ENCODE measurements around the gene PITRM1.

Gene PITRM1

GRCh38 chr10:3152566-3152935, 20.0 kb downstream of the PITRM1 start:
- FAIRE-seq, result no peak
- TF ChIP-seq POLR2A (IDR thresholded peaks at IDR 0.05; ENCODE audit: low read depth, low read length) (no peak), POLR2AphosphoS5 (IDR thresholded peaks at IDR 0.05; ENCODE audit: low read depth, low read length) (no peak), TAF1 (IDR thresholded peaks at IDR 0.05; ENCODE audit: borderline replicate concordance, low read depth, low read length) (no peak)

DNA sequence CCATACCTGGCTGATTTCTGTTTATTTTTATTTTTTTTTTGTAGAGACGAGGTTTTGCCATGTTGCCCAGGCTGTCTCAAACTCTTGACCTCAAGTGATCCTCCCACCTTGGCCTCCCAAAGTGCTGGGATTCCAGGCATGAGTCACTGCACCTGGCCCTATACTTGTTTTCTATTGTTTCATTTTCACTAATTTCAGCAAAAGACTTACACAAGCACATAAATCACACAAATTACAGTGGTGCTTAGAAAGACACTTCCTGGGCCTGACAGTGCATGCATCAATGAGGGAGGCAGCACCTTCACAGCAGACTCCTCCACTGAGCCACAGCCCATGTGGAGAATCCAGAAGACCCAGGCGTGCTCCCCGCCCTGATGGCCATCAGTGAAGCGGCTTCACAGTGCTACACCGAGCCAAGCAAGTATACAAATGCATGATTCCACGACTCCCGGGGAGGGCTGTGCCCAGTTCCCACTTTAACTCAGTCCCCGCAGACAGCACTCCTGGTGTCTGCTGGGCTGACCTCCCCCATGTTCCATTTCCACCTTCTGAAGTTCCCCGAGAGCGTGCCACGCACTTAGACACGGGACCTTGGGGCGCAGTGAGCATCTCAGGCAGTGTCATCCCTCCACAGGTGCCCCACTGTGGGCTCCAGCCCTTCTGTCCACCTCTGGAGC, 20.6 kb downstream of the PITRM1 start:
- no peak for FAIRE-seq
- no peak for TF ChIP-seq TAF1 (IDR thresholded peaks at IDR 0.05; ENCODE audit: borderline replicate concordance, low read depth, low read length)
- no peak for TF ChIP-seq POLR2A (IDR thresholded peaks at IDR 0.05; ENCODE audit: low read depth, low read length)
- no peak for TF ChIP-seq POLR2AphosphoS5 (IDR thresholded peaks at IDR 0.05; ENCODE audit: low read depth, low read length)

More at GRCh38 chr10:3152566-3152935, 20.0 kb downstream of the PITRM1 start:
- DNase-seq (ENCODE audit: insufficient read length), result no peak

GRCh38 chr10:3150961-3151360, 21.6 kb downstream of the PITRM1 start:
- no peak for DNase-seq (ENCODE audit: insufficient read length)
- no peak for FAIRE-seq
- no peak for TF ChIP-seq POLR2AphosphoS5 (IDR thresholded peaks at IDR 0.05; ENCODE audit: low read depth, low read length)
- TF ChIP-seq POLR2A (IDR thresholded peaks at IDR 0.05; ENCODE audit: low read depth, low read length), result no peak
- no peak for TF ChIP-seq TAF1 (IDR thresholded peaks at IDR 0.05; ENCODE audit: borderline replicate concordance, low read depth, low read length)

More for the DNA sequence above, 20.6 kb downstream of the PITRM1 start:
- DNase-seq (ENCODE audit: insufficient read length), result no peak

DNA sequence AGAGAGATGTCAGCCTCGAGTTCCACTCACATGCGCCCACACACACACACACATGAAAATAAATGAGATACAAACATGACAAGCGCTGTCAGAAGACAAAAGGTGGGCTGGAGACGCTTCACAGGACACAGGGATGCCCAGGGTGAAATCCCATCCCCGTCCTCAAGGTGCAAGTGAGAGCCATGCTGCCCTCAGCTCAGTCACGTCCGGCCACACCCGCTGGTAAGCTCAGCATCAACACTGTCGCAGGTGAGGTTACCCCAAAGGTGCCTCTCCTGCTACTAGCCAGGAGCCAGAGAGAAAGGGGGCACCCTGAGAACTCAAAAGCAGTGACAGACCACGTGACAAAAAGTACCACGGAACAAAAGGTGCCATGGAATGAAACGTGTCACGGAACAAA, 22.2 kb downstream of the PITRM1 start:
- no peak for FAIRE-seq
- DNase-seq (ENCODE audit: insufficient read length), result no peak
- no peak for TF ChIP-seq POLR2A (IDR thresholded peaks at IDR 0.05; ENCODE audit: low read depth, low read length)
- no peak for TF ChIP-seq TAF1 (IDR thresholded peaks at IDR 0.05; ENCODE audit: borderline replicate concordance, low read depth, low read length)
- TF ChIP-seq POLR2AphosphoS5 (IDR thresholded peaks at IDR 0.05; ENCODE audit: low read depth, low read length), result no peak

DNA sequence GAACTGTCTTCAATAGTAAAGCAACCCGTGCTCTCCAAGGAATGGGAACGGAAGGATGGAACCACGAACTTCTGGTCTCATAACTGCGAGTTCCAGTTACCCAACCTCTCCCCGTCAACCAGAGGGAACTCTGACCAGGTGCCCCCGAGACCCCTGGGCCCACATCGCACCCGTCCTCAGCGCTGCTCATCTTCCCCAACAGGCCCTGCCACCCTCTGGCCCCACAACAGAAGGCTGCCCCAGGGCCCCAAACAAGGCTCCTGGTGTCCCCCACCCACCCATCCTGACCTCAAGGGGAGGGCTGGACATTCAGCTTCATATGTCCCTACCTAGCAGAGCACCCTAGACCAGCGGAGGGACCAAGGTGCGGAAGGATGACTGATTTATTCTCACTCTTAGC, 22.7 kb downstream of the PITRM1 start:
- TF ChIP-seq POLR2AphosphoS5 (IDR thresholded peaks at IDR 0.05; ENCODE audit: low read depth, low read length) (no peak), POLR2A (IDR thresholded peaks at IDR 0.05; ENCODE audit: low read depth, low read length) (no peak), TAF1 (IDR thresholded peaks at IDR 0.05; ENCODE audit: borderline replicate concordance, low read depth, low read length) (no peak)
- DNase-seq (ENCODE audit: insufficient read length) (no peak), FAIRE-seq (no peak)

GRCh38 chr10:3148994-3149393, 23.6 kb downstream of the PITRM1 start:
- no peak for TF ChIP-seq POLR2AphosphoS5 (IDR thresholded peaks at IDR 0.05; ENCODE audit: low read depth, low read length)
- TF ChIP-seq POLR2A (IDR thresholded peaks at IDR 0.05; ENCODE audit: low read depth, low read length), result no peak
- no peak for TF ChIP-seq TAF1 (IDR thresholded peaks at IDR 0.05; ENCODE audit: borderline replicate concordance, low read depth, low read length)
- FAIRE-seq, result no peak
- DNase-seq (ENCODE audit: insufficient read length), result no peak

DNA sequence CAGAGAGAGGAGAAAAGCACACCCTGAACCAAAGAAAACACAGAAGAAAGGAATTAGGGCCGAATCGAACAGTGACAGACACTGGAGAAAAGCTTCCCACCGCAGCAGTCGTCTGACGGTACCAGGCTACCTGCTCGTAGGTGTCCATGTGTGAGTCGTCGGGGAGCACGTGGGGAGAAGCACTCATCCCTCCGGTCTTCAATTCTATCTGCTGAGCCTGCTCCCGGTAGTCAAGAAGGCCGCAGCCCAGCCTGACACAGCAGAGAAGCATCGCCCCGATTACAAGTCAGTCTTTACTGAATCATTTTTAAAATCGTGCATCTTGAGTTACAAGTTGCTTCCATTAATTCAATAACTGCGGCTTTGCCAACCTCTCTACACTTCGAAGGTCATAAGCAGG, 24.5 kb downstream of the PITRM1 start:
- TF ChIP-seq TAF1 (IDR thresholded peaks at IDR 0.05; ENCODE audit: borderline replicate concordance, low read depth, low read length), result no peak
- no peak for TF ChIP-seq POLR2A (IDR thresholded peaks at IDR 0.05; ENCODE audit: low read depth, low read length)
- no peak for TF ChIP-seq POLR2AphosphoS5 (IDR thresholded peaks at IDR 0.05; ENCODE audit: low read depth, low read length)
- DNase-seq (ENCODE audit: insufficient read length), result no peak
- FAIRE-seq, result no peak

DNA sequence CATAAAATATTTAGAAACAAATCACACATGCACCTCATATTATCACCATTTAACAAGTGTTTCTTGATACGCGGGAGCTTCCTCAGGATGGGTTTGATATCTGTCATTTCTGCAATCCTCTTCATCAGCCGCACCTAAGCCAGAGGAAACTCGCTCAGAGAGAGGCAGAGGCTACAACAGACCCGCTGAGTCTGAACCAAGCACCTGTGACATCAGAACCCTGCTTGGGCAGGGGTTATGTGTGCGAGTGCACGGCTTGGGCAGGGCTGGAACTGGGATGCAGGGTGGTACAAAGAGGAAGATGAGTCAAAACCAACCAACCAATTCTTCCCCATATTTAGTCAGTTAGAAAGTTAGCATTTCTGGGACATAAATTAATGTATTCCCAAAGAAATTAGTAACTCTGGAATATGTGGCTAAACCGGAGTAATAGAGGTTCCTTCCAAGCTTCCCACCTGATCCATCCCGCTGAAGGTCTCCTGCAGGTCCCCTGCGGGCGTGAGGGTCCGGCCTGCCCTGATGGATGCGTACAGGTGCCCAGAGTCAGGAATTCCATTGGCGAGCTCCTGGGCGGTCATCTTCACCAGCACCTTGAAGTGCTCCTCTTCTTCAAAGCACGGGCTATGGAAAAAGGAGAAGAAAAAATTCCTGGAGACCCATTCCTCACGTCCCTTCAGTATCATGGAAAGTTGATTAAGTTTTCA, 25.3 kb downstream of the PITRM1 start:
- no peak for FAIRE-seq
- no peak for DNase-seq (ENCODE audit: insufficient read length)
- TF ChIP-seq POLR2AphosphoS5 (IDR thresholded peaks at IDR 0.05; ENCODE audit: low read depth, low read length) (no peak), TAF1 (IDR thresholded peaks at IDR 0.05; ENCODE audit: borderline replicate concordance, low read depth, low read length) (no peak), POLR2A (IDR thresholded peaks at IDR 0.05; ENCODE audit: low read depth, low read length) (no peak)

DNA sequence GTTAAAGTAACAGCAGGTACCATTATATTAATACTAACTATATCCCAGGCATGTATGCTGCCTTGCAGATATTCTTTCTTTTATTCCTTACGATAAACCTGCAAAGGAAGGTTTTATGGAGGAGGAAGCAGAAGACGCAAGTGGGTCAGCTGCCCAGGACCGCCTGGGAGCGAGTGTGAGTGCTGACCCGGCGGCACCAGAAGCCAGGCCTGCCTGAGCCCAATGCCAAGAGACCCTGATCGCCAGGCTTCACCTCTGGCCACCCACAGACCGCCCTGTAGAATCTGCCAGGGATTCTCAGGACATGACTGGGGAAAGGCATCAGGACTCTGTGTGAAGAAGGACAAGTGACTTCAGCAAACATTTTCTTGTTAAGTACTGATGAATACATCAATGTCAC, 26.3 kb downstream of the PITRM1 start:
- TF ChIP-seq POLR2A (IDR thresholded peaks at IDR 0.05; ENCODE audit: low read depth, low read length) (no peak), TAF1 (IDR thresholded peaks at IDR 0.05; ENCODE audit: borderline replicate concordance, low read depth, low read length) (no peak)
- FAIRE-seq, result no peak
- DNase-seq (ENCODE audit: insufficient read length), result no peak

DNA sequence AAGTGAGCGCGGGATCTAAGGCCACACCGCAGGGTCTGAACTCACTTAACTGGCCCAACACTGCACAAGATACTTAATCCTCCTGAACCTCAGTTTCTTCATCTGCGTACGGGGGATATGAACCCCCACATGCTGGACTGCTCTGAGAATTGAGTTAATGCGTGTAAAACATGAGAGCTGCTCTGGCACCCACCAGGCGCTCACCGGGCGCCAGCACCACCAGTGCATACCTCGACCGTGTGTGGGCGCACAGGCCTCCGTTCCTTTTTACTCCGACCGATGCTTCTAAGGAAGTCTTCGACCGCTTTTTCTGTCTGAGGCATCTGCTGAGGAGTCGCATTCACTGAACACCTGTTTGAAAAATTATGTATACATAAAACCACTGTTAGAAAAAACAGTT, 27.2 kb downstream of the PITRM1 start:
- FAIRE-seq (no peak), DNase-seq (ENCODE audit: insufficient read length) (no peak)
- TF ChIP-seq POLR2A (IDR thresholded peaks at IDR 0.05; ENCODE audit: low read depth, low read length), result no peak
- TF ChIP-seq TAF1 (IDR thresholded peaks at IDR 0.05; ENCODE audit: borderline replicate concordance, low read depth, low read length), result no peak
- no peak for TF ChIP-seq POLR2AphosphoS5 (IDR thresholded peaks at IDR 0.05; ENCODE audit: low read depth, low read length)

DNA sequence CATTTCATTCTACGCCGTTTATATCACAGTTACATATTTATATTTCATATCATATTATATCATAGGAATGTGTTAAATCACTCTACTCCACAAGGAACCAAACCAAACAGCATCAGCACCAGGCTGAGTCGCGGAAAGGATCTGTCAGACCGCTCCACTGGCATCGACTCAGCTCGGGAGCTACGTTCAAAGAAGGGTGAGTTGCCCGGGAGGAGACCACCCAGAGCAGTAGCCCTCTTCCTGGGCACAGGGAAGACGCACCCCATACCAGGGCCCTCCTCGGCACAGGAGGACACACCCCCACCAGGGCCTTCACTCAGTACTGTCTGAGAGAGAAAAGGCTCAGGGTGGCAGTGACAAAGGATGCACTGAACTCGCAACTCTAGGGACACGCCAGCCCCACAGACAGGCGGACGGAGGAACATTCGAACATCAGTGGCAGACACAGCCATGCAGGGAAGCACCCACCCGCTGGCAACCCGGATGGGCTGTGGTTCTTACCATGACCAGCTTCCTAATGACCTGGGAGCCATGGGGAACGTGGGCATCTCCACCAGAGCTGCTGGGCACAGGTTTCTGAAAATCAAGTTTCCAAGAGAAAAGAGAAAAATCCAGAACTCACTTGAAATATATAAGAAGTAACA, 28.7 kb downstream of the PITRM1 start:
- no peak for DNase-seq (ENCODE audit: insufficient read length)
- TF ChIP-seq POLR2AphosphoS5 (IDR thresholded peaks at IDR 0.05; ENCODE audit: low read depth, low read length) (no peak), POLR2A (IDR thresholded peaks at IDR 0.05; ENCODE audit: low read depth, low read length) (no peak), TAF1 (IDR thresholded peaks at IDR 0.05; ENCODE audit: borderline replicate concordance, low read depth, low read length) (no peak)
- no peak for FAIRE-seq

- FAIRE-seq (no peak), DNase-seq (ENCODE audit: insufficient read length) (no peak)
- no peak for TF ChIP-seq TAF1 (IDR thresholded peaks at IDR 0.05; ENCODE audit: borderline replicate concordance, low read depth, low read length)
- TF ChIP-seq POLR2AphosphoS5 (IDR thresholded peaks at IDR 0.05; ENCODE audit: low read depth, low read length), result no peak
- TF ChIP-seq POLR2A (IDR thresholded peaks at IDR 0.05; ENCODE audit: low read depth, low read length), result no peak
Observed at GRCh38 chr10:3143366-3143765, 29.2 kb downstream of the PITRM1 start.
